MM.1S (cell line): ENCODE results near the gene PCDHGA3.

Experiments
- DNase-seq: peaks from one replicate; pipeline ENCODE4 v3.0.0-alpha.2; 2015
- H2AFZ ChIP-seq: fragments of 300-600 bp; sonication (generic); 2 replicates; pipeline ENCODE4 v1.6.0; 2016; ENCODE audit warnings: antibody characterized with exemption, low read length
- H3F3A ChIP-seq: fragments of 300-600 bp; sonication (generic); 2 replicates; pipeline ENCODE4 v1.6.1; 2016; ENCODE audit warnings: mild to moderate bottlenecking, antibody characterized with exemption, low read length, moderate library complexity, mixed read lengths; ENCODE audit not compliant: insufficient read depth
- H3K27ac ChIP-seq: fragments of 300-600 bp; sonication (generic); 2 replicates; pipeline ENCODE4 v1.5.1; 2016; ENCODE audit warnings: mild to moderate bottlenecking, low read length
- H3K27me3 ChIP-seq: fragments of 300-600 bp; sonication (generic); replicated peaks from 2 replicates; pipeline ENCODE4 v1.6.0; 2016; ENCODE audit warnings: low read length; ENCODE audit not compliant: insufficient read depth
- H3K36me3 ChIP-seq: fragments of 300-600 bp; sonication (generic); replicated peaks from 2 replicates; pipeline ENCODE4 v1.6.1; 2016; ENCODE audit warnings: mild to moderate bottlenecking, low read length, mixed read lengths; ENCODE audit not compliant: insufficient read depth
- H3K4me1 ChIP-seq: fragments of 300-600 bp; sonication (generic); 2 replicates; pipeline ENCODE4 v1.6.1; 2016; ENCODE audit warnings: low read length, mixed read lengths
- H3K4me2 ChIP-seq: fragments of 300-600 bp; sonication (generic); 2 replicates; pipeline ENCODE4 v1.6.0; 2016; ENCODE audit warnings: low read depth, low read length
- H3K4me3 ChIP-seq: fragments of 300-600 bp; sonication (generic); 2 replicates; pipeline ENCODE4 v1.5.1; 2016; ENCODE audit warnings: low read length, mixed read lengths
- H3K79me2 ChIP-seq: fragments of 300-600 bp; sonication (generic); 2 replicates; pipeline ENCODE4 v1.6.1; 2016; ENCODE audit warnings: mixed run types, low read length, mixed read lengths
- H3K9ac ChIP-seq: fragments of 300-600 bp; sonication (generic); 2 replicates; pipeline ENCODE4 v1.6.1; 2016; ENCODE audit warnings: low read length, mixed read lengths
- H3K9me2 ChIP-seq: fragments of 300-600 bp; sonication (generic); replicated peaks from 2 replicates; pipeline ENCODE4 v1.6.1; 2016; ENCODE audit warnings: mild to moderate bottlenecking, low read length, mixed read lengths; ENCODE audit not compliant: insufficient read depth
- H3K9me3 ChIP-seq: fragments of 300-600 bp; sonication (generic); replicated peaks from 2 replicates; pipeline ENCODE4 v1.6.1; 2016; ENCODE audit warnings: mild to moderate bottlenecking, low read length, mixed read lengths; ENCODE audit not compliant: insufficient read depth
- H4K20me1 ChIP-seq: fragments of 300-600 bp; sonication (generic); 2 replicates; pipeline ENCODE4 v1.6.1; 2016; ENCODE audit warnings: mild to moderate bottlenecking, low read length, moderate library complexity, mixed read lengths; ENCODE audit not compliant: insufficient read depth
- EZH2 ChIP-seq: fragments of 300-600 bp; sonication (generic); optimal IDR thresholded peaks from 2 replicates; pipeline ENCODE3; 2017; ENCODE audit warnings: low read depth, mild to moderate bottlenecking, antibody characterized with exemption, low read length, mixed read lengths
- EZH2phosphoT487 ChIP-seq: fragments of 300-600 bp; sonication (generic); IDR thresholded peaks from 2 replicates; pipeline ENCODE4 v1.6.1; 2018; ENCODE audit warnings: antibody characterized with exemption, low read length
- TF ChIP-seq, protein P1 (sequence below): fragments of 300-600 bp; sonication (generic); IDR thresholded peaks from 2 replicates; pipeline ENCODE4 v1.5.1; 2016; ENCODE audit warnings: antibody characterized with exemption, low read length, mixed read lengths

Gene PCDHGA3

GRCh38 chr5:141343242-141343952 is at the start of gene PCDHGA3:
Gene PCDHGA3 (plus strand): TSS chr5:141343829. CDS start chr5:141344034, 205 bp downstream.
- H3K27me3 ChIP-seq = no peaks in the 10 kb centered on the region; the same call in 1 of the 2 replicates
- H3K9me3 ChIP-seq = no peaks in the 10 kb centered on the region
- no peak for TF ChIP-seq EZH2
- TF ChIP-seq, protein P1, sequence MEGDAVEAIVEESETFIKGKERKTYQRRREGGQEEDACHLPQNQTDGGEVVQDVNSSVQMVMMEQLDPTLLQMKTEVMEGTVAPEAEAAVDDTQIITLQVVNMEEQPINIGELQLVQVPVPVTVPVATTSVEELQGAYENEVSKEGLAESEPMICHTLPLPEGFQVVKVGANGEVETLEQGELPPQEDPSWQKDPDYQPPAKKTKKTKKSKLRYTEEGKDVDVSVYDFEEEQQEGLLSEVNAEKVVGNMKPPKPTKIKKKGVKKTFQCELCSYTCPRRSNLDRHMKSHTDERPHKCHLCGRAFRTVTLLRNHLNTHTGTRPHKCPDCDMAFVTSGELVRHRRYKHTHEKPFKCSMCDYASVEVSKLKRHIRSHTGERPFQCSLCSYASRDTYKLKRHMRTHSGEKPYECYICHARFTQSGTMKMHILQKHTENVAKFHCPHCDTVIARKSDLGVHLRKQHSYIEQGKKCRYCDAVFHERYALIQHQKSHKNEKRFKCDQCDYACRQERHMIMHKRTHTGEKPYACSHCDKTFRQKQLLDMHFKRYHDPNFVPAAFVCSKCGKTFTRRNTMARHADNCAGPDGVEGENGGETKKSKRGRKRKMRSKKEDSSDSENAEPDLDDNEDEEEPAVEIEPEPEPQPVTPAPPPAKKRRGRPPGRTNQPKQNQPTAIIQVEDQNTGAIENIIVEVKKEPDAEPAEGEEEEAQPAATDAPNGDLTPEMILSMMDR = peak; percentile 37
- no peaks in the 10 kb centered on the region for H4K20me1 ChIP-seq
- H3K4me1 ChIP-seq = no peaks in the 10 kb centered on the region
- no peaks in the 10 kb centered on the region for H3K79me2 ChIP-seq
- H3K4me3 ChIP-seq = no peak within 1 kb of the TSS
- no peak within 1 kb of the TSS for H3K4me2 ChIP-seq
- no peak within 1 kb of the TSS for H3K27ac ChIP-seq
- H2AFZ ChIP-seq = no peak within 1 kb of the TSS
- H3K9ac ChIP-seq = no peak within 1 kb of the TSS
- H3F3A ChIP-seq = no peaks in the 10 kb centered on the region
- H3K9me2 ChIP-seq = no peaks in the 10 kb centered on the region
- no peaks in the 10 kb centered on the region for H3K36me3 ChIP-seq
- peak; percentile 38 for DNase-seq

- DNase-seq = no peak
- no peaks in the 10 kb centered on the region for H3K9me3 ChIP-seq
- no peaks in the 10 kb centered on the region for H3K4me1 ChIP-seq
- no peaks in the 10 kb centered on the region for H3K27me3 ChIP-seq
- H3K9ac ChIP-seq = no peak overlapping the region
- no peaks in the 10 kb centered on the region for H3K9me2 ChIP-seq
- H3K79me2 ChIP-seq = no peaks in the 10 kb centered on the region
- H2AFZ ChIP-seq = no peak overlapping the region
- TF ChIP-seq EZH2phosphoT487 (no peak), EZH2 (no peak)
- TF ChIP-seq, protein P1 = no peak
- no peak overlapping the region for H3K4me2 ChIP-seq
- no peak overlapping the region for H3K4me3 ChIP-seq
- no peaks in the 10 kb centered on the region for H3K36me3 ChIP-seq
- H4K20me1 ChIP-seq = no peaks in the 10 kb centered on the region
- no peak overlapping the region for H3K27ac ChIP-seq
- no peaks in the 10 kb centered on the region for H3F3A ChIP-seq
Observed at GRCh38 chr5:141298376-141298775, 45.3 kb upstream of the PCDHGA3 start.

- H3K9me2 ChIP-seq = no peaks in the 10 kb centered on the region
- no peak within 1 kb of the TSS for H3K4me3 ChIP-seq
- no peaks in the 10 kb centered on the region for H3K27me3 ChIP-seq
- H4K20me1 ChIP-seq = no peaks in the 10 kb centered on the region
- H3K79me2 ChIP-seq = no peaks in the 10 kb centered on the region
- no peaks in the 10 kb centered on the region for H3F3A ChIP-seq
- H3K4me1 ChIP-seq = no peaks in the 10 kb centered on the region
- TF ChIP-seq, protein P1 = no peak
- no peak for TF ChIP-seq EZH2phosphoT487
- no peak for TF ChIP-seq EZH2
- H3K4me2 ChIP-seq = no peak within 1 kb of the TSS
- no peak within 1 kb of the TSS for H3K27ac ChIP-seq
- H3K9ac ChIP-seq = no peak within 1 kb of the TSS
- no peaks in the 10 kb centered on the region for H3K9me3 ChIP-seq
- H3K36me3 ChIP-seq = no peaks in the 10 kb centered on the region
- H2AFZ ChIP-seq = no peak within 1 kb of the TSS
- no peak for DNase-seq
Observed at GRCh38 chr5:141303756-141304155, 39.9 kb upstream of the PCDHGA3 start, which contains the start of gene SLC25A2. Gene SLC25A2 (minus strand): TSS chr5:141304049. CDS start chr5:141303865, 184 bp downstream.
